COR-L47 (cell line): ENCODE measurements around the gene ROPN1B.

Experiments used
- DNase-seq: peaks from one replicate; lab custom pipeline; 2025; lab: John Stamatoyannopoulos, UW

ROPN1B gene

GRCh38 chr3:126030455-126030854 is 61.5 kb downstream of the ROPN1B start:
- DNase-seq = no peak

GRCh38 chr3:126031981-126032471 is 63.0 kb downstream of the ROPN1B start:
- DNase-seq = no peak
